HG03342 (cell line): ENCODE measurements around the gene AURKB.
"Not testable (repeated sequence)": the region's sequence is repeated elsewhere in the genome, so short reads cannot be mapped to it uniquely, and the experiment has no call there.

Experiments used
- ATAC-seq: cut with Tn5 transposase; IDR thresholded peaks from one replicate; pipeline ENCODE4 v1.9.1; 2021; ENCODE audit warnings: mild to moderate bottlenecking, moderate library complexity; ENCODE audit not compliant: unreplicated experiment

The AURKB gene

GRCh38 chr17:8189041-8189710, 21.2 kb downstream of the AURKB start:
- no peak for ATAC-seq

DNA sequence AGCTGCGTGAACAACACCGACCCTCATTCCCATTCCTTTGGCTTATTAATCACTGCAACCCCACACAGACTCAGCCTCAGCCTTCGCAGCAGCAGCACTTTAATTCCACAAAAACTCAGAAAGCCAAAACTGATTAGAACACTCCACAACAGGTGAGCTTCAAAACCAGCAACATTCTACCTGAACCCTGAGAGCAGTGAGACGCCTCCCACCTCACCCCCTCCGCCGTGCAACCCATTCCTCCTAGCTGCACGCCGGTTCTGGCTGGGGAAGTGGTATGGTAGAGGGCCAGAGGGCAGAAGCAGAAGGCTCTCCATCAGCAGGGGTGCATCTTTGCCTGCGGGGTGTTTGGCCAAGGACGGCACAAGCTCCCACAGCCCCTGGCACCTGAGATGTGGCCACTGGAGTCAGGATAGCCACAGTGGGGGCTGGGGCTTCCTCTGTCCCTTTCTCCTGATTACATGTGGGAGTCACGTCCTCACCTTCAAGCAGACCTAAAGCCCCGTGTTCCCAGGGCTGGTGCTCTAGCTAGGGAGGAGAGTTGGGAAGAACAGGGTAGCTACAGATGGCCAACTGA, 22.0 kb downstream of the AURKB start:
- no peak for ATAC-seq

DNA sequence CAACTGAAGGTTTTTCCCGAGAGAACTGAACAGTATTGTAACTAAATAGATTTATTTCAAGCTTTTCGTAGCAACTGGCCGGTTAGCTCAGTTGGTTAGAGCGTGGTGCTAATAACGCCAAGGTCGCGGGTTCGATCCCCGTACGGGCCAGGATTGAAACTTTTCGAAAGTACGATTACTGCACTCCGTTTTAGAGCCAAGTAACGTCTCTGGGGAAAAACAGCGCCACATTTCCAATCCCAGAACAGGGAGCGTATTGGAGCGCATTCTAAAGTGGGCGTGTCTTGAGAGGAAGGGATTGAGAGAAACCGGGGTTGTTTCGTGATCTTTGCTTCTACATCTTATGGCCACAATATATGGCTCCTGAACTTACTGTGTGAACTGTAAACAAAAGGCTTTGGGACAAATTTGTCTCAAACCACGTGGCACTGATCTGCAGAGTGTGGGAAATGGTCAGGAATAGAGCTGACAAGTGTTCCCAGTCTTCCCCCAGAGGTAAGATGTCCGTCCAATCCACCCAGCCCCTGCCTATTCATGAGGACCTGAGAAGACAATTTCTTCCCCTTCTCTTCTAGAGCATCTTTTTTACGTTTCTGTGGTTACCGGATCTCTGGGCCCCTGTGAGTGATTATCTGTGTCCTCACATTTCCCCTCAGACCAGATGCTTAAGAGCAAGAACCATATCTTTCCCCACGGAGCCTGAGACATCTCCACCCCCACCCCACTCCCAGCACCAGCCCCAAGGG, 22.7 kb downstream of the AURKB start:
- ATAC-seq, result peak; percentile 25

DNA sequence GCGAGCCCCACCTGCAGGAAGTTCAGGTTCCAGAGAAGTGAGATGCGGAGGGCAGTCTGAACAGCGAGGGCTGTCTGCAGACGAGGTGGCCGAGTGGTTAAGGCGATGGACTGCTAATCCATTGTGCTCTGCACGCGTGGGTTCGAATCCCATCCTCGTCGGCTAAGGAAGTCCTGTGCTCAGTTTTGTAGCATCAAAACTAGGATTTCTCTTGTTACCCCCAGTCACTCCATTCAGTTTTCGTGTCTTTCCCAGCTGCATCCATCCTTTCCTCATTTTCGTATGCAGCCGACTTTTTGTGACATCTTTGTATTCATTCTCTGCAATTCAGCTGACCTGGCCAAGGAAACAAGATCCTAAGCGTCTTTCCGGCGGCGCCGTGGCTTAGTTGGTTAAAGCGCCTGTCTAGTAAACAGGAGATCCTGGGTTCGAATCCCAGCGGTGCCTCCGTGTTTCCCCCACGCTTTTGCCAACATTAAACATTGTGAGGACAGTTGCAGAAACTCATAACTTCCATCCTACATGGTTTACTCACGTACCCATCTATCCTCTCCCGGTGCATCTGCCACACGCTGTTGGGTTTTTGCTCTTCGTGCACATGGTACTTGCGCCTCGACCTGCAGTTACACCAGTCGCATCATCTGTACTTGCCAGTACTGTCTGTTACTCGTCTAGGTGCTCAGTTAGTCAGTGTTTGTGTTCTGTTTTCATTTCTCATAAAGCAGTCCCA, 23.4 kb downstream of the AURKB start:
- peak; percentile 20 for ATAC-seq

GRCh38 chr17:8186446-8186786, 24.0 kb downstream of the AURKB start:
- ATAC-seq, result peak; percentile 0

- no peak for ATAC-seq
Observed at GRCh38 chr17:8185582-8186445, 24.6 kb downstream of the AURKB start.

DNA sequence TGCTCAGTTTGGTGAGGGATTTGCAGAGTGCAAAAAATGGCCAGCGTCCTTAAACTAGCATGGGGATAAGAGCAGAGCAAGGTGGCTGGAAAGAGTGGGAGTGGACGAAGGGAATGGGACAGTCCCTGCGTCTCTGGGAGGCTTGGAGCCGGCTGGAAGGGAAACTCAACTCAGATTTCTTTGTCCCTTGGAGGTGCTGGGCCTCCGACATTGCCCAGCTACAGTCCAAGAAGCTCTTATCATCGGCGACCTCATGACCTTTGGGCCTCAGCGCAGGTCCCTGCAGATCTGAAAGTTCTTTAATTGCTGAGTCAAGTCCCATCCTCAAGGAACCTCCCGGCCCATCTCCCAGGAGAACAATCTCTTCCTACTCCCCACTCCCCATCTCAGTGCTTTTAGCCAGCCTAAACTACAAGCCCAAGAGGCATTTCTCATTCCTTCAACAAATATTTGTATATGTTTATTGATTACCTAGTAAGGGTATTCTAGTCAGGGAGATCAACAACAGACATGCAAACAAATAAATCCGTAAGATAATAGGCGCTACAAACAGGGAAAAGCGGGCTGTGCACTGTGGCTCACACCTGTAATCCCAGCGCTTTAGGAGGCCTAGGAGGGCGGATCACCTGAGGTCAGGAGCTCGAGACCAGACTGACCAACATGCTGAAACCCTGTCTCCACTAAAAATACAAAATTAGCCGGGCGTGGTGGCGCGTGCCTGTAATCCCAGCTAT, 33.2 kb downstream of the AURKB start:
- ATAC-seq, result no peak

GRCh38 chr17:8176197-8176940, 34.0 kb downstream of the AURKB start, which contains the start of gene TMEM107:
TSS of gene TMEM107 (minus strand) at chr17:8176380. CDS start at chr17:8176286, 94 bp downstream.
- ATAC-seq, result peak; percentile 34

DNA sequence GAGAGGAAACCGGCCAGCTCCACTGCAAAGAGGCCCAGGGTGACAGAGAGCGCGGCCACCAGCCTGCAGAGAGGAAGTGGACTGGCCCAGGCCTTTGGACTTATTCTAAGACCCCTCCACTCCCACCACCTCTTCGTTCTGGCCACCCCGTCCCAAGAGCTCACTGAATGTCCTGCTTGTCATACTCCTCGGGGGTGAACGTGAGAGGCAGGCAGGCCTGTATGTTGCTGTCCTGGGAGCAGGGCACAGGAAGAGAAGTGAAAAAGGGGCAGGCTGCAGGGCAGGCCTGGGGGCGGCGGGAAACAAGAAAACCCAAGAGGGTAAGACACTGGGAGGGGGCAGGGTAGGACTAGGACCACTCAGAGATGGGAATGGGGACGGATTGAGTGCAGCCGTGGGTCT, 34.6 kb downstream of the AURKB start:
- no peak for ATAC-seq

DNA sequence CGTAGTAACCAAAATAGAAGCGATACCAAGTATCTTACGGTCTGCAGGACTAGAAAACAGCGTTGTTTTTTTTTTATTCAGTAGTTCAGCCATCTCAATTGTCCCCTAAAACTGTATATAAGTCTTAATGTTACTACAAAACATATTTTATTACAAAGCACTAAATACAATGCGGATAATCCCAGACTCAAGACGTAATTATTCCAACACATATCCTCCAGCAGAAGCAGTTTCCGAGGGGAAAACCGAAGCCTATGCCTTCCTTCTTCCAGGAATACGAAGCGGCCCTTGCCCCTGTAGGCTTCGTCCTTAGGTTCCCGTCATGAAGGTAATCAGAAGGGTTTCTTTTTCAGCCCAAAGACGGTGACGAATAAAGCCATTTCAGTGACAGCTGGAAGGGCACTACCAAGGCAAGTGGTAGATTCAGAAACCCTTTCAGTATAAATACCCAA, 36.5 kb downstream of the AURKB start:
- ATAC-seq, result no peak

GRCh38 chr17:8173056-8173870, 37.1 kb downstream of the AURKB start:
- ATAC-seq, result peak; percentile 62

GRCh38 chr17:8170186-8170585, 40.2 kb downstream of the AURKB start:
- ATAC-seq, result not testable (repeated sequence)

DNA sequence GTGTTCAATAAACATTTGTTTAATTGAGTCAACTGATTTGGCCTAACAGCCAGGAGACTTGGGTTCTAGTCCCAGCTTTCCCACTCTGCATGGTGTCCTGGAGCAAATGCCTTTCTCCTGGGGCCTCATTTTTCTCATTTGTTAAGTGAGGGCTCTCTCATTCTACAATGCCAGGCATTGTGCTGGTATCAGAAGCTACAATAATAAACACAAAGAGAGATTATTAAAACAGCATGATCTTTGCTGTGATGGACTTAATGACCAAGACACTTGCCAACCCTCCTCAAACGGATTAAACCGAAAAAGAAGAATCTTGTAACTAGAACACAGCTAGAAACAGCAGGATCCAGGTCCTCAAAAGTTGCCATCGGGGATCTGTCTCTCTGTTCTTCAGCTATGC, 42.8 kb downstream of the AURKB start:
- no peak for ATAC-seq

DNA sequence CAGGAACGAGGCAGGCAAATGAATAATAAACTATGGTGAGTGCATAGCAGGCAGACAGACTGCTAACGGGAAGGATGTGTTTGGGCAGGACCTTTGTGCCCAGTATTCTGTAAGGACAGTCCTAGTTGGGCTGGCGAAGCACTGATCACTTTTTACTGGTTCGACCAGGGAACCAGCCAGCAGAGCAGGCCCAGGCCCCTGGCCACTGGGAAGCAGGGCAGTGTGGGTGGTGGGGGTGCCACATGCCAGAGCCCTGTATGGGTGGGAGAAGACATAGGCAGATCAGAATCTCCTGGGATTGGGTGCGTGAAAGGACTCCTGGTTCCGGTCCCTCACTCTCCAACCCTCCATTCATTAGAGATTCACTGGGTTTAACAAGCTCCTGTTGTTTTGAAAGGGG, 43.6 kb downstream of the AURKB start:
- ATAC-seq, result no peak

GRCh38 chr17:8164815-8165131, 45.6 kb downstream of the AURKB start:
- ATAC-seq, result no peak

DNA sequence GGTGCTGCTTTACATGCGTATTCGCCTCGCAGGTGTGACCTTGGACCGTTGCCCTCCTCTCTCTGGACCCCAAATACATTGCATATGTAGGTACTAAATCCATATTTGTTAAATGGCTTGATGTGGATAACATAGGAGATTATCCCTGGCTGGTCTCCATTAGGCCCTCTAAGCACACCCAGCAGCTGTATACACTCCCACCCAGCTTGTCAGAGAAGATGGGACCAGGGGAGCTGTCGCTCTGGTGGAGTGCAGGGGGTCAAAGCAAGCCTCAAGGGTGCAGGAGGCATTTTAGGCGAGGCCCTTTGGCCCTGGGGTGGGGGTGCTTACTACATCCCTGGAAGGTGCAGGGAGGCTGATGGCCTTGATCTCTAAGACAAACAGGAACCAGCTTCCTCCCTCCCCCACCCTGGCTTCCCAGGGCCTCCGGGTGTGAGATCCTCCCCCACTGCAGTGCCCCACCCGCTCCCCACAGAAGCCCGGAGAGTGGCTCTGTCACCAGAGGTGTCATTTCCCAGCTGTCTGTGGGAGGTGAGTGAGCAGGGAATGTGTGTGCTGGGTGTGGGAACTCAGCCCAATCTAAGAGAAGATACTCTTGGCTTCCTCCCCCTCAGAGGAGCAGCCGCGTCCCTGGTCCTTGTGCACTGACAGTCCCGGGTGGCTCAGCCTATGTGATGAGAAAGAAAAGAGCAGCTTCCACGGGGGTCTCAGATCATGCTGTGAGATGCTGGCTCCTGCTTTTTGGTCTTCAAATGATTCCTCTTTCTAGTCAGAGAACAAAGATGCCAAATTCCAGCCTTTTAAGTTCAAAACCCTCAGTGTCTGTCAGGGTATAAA, 46.2 kb downstream of the AURKB start:
- ATAC-seq, result no peak
